Measurements from ENCODE around the gene TSKU.

The TSKU gene

GRCh38 chr11:76835928-76836612, 52.9 kb downstream of the TSKU start:
- Histone ChIP-seq H3K27ac (replicated peaks) (no peak overlapping the region), H3K27me3 (ENCODE audit: insufficient read depth, poor library complexity, severe bottlenecking) (peaks cover 2% of the 10 kb centered on the region), H3K4me3 (replicated peaks; ENCODE audit: insufficient read depth, low read length) (no peak overlapping the region)
- no peak for TF ChIP-seq POLR2AphosphoS5 (IDR thresholded peaks at IDR 0.05; ENCODE audit: low read depth)
- TF ChIP-seq REST (IDR thresholded peaks at IDR 0.05; ENCODE audit: insufficient replicate concordance, low read depth), result no peak
- TF ChIP-seq, protein P1, sequence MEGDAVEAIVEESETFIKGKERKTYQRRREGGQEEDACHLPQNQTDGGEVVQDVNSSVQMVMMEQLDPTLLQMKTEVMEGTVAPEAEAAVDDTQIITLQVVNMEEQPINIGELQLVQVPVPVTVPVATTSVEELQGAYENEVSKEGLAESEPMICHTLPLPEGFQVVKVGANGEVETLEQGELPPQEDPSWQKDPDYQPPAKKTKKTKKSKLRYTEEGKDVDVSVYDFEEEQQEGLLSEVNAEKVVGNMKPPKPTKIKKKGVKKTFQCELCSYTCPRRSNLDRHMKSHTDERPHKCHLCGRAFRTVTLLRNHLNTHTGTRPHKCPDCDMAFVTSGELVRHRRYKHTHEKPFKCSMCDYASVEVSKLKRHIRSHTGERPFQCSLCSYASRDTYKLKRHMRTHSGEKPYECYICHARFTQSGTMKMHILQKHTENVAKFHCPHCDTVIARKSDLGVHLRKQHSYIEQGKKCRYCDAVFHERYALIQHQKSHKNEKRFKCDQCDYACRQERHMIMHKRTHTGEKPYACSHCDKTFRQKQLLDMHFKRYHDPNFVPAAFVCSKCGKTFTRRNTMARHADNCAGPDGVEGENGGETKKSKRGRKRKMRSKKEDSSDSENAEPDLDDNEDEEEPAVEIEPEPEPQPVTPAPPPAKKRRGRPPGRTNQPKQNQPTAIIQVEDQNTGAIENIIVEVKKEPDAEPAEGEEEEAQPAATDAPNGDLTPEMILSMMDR (IDR thresholded peaks at IDR 0.05; ENCODE audit: insufficient read depth, low read length), result no peak
- no peak for TF ChIP-seq SPI1 (IDR thresholded peaks at IDR 0.05; ENCODE audit: borderline replicate concordance, low read depth)
- TF ChIP-seq GABPA (IDR thresholded peaks at IDR 0.05; ENCODE audit: low read depth), result no peak
- DNase-seq (ENCODE audit: low read depth in 1 of 2, low spot score in 1 of 2), result no peak

DNA sequence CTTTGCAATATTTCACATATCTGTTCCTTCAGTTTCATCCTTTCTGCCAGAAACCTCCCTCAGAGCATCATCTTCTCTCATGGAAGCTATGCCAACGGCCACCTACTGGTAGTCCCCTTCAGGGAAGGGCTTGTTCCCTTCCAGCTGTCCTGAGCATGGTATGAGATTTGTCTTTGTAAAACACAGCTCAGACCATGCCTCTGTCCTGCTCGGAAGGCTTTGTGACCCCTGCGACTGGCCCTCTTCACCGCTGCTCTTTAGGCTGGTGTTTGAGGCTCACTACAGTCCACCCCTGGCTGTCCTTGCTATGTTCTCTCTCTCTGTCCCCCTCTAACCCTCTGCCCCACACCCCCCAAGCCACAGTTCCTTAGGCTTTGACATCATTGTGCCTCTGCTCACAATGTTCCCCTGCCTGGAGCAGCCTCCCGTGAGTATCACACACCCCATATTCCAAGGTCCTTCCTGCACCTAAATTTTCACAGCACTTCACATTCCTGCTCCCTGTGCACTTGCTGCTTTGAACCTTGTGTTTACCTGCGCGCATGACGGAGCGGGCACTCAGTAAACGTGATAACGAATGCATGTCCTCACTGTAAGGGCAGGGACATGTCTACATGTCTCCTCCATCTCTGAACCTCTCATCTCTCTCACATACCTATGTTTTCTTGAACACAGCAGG, 53.6 kb downstream of the TSKU start:
- H3K27me3 ChIP-seq (ENCODE audit: insufficient read depth, poor library complexity, severe bottlenecking), result peaks cover 2% of the 10 kb centered on the region
- H3K4me3 ChIP-seq (replicated peaks; ENCODE audit: insufficient read depth, low read length), result no peak overlapping the region
- TF ChIP-seq REST (IDR thresholded peaks at IDR 0.05; ENCODE audit: insufficient replicate concordance, low read depth), result no peak
- TF ChIP-seq, protein P1 (IDR thresholded peaks at IDR 0.05; ENCODE audit: insufficient read depth, low read length), result no peak
- TF ChIP-seq SPI1 (IDR thresholded peaks at IDR 0.05; ENCODE audit: borderline replicate concordance, low read depth), result no peak
- TF ChIP-seq POLR2AphosphoS5 (IDR thresholded peaks at IDR 0.05; ENCODE audit: low read depth), result no peak
- TF ChIP-seq GABPA (IDR thresholded peaks at IDR 0.05; ENCODE audit: low read depth), result no peak
- H3K27ac ChIP-seq (replicated peaks), result no peak overlapping the region
- no peak for DNase-seq (ENCODE audit: low read depth in 1 of 2, low spot score in 1 of 2)

DNA sequence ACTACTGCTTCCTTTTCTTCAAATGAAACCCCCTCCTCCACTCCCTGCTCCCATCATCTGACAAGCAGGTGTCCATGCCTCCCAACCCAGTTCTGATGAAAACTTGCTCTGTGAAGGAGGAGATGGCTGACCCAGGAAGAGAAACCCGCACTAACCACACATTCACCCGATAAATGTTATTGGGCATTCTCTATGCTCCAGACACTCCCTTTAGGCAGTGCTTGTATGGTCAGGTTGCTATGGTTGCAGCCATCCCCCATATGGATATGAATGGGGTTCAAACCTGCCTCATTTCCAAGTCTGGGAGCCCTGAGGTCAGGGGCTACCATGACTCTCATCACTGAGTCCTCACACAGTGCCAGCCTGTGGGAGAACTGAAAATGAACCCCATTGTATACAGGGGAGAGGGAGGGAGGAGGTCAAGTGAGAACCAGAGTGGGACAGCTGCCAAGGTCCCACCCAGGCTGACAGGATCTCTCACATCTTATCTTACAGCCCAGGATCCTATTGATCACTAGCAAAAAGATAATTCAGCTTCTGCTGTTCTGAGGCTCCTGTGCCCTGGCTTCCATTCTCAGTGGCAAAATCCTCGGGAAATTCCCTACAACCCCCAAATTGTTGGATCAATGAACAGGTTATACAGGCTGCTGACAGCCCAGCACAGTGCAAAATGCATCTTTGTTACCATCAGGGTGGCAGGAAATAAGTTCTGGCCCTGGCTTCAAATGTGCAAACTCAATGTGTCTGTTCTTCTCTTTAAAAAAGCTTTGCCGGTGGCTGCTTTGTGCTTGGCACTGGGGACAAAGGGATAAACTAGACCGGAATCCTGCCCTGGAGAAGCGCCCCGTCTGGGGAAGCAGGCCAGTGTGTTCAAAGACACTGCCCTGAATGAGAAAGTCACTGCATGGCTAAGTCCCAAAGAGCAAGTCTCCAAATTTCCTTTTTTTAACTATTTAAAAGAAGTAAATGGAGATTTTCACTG, 54.8 kb downstream of the TSKU start:
- DNase-seq (ENCODE audit: low read depth in 1 of 2, low spot score in 1 of 2), result no peak
- no peak for TF ChIP-seq REST (IDR thresholded peaks at IDR 0.05; ENCODE audit: insufficient replicate concordance, low read depth)
- TF ChIP-seq GABPA (IDR thresholded peaks at IDR 0.05; ENCODE audit: low read depth), result no peak
- no peak for TF ChIP-seq SPI1 (IDR thresholded peaks at IDR 0.05; ENCODE audit: borderline replicate concordance, low read depth)
- no peak for TF ChIP-seq POLR2AphosphoS5 (IDR thresholded peaks at IDR 0.05; ENCODE audit: low read depth)
- TF ChIP-seq, protein P1 (IDR thresholded peaks at IDR 0.05; ENCODE audit: insufficient read depth, low read length), result no peak
- H3K4me3 ChIP-seq (replicated peaks; ENCODE audit: insufficient read depth, low read length), result no peak overlapping the region
- H3K27ac ChIP-seq (replicated peaks), result no peak overlapping the region
- H3K27me3 ChIP-seq (ENCODE audit: insufficient read depth, poor library complexity, severe bottlenecking), result peaks cover 2% of the 10 kb centered on the region
